ENCODE data around the gene PRKCB.

- TF ChIP-seq, protein P1, sequence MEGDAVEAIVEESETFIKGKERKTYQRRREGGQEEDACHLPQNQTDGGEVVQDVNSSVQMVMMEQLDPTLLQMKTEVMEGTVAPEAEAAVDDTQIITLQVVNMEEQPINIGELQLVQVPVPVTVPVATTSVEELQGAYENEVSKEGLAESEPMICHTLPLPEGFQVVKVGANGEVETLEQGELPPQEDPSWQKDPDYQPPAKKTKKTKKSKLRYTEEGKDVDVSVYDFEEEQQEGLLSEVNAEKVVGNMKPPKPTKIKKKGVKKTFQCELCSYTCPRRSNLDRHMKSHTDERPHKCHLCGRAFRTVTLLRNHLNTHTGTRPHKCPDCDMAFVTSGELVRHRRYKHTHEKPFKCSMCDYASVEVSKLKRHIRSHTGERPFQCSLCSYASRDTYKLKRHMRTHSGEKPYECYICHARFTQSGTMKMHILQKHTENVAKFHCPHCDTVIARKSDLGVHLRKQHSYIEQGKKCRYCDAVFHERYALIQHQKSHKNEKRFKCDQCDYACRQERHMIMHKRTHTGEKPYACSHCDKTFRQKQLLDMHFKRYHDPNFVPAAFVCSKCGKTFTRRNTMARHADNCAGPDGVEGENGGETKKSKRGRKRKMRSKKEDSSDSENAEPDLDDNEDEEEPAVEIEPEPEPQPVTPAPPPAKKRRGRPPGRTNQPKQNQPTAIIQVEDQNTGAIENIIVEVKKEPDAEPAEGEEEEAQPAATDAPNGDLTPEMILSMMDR (IDR thresholded peaks at IDR 0.05) = no peak
- TF ChIP-seq POLR2A (IDR thresholded peaks at IDR 0.05) (no peak), POLR2AphosphoS5 (IDR thresholded peaks at IDR 0.05) (no peak), EP300 (IDR thresholded peaks at IDR 0.05) (no peak)
Observed at GRCh38 chr16:23940111-23940510, 104.3 kb downstream of the PRKCB start.

Data from upper lobe of left lung (tissue), 4 donors.